Left lung (tissue), 10 donors: Measurements from ENCODE around the gene DIPK1C. TPM values are rescaled to one million over a fixed set of nuclear protein-coding genes. Genes with fewer than 3 reads are reported as not detected.

Experiments
- ATAC-seq: fragments of 200-7000 bp; cut with Tn5 transposase; one replicate; pipeline ENCODE4 v1.9.1; 2020; ENCODE audit warnings: moderate library complexity
- DNase-seq, 4 donors: peaks; one replicate each; pipeline ENCODE4 v3.0.0-alpha.2; 2013 to 2020
- H3K27ac ChIP-seq, 2 donors: fragments of 200-600 bp; sonication (generic) in 1 of 2; one replicate each; pipeline versions ENCODE4 v1.5.0 to v1.8.0; 2020 to 2021
- H3K27me3 ChIP-seq, 2 donors: fragments of 200-600 bp; sonication (generic) in 1 of 2; one replicate each; pipeline versions ENCODE4 v1.5.0 to v1.8.0; 2020 to 2021
- H3K36me3 ChIP-seq, 2 donors: fragments of 200-600 bp; sonication (generic) in 1 of 2; one replicate each; pipeline versions ENCODE4 v1.5.0 to v1.8.0; 2020 to 2021
- H3K4me1 ChIP-seq, 2 donors: fragments of 200-600 bp; one replicate each; pipeline ENCODE4 v1.8.0; 2021
- H3K4me3 ChIP-seq, 2 donors: fragments of 200-600 bp; sonication (generic) in 1 of 2; one replicate each; pipeline versions ENCODE4 v1.5.0 to v1.8.0; 2020 to 2021; ENCODE audit warnings: mild to moderate bottlenecking in 1 of 2
- H3K9me3 ChIP-seq, 2 donors: fragments of 200-600 bp; sonication (generic) in 1 of 2; one replicate each; pipeline versions ENCODE4 v1.5.0 to v1.8.0; 2020 to 2021
- intact Hi-C, 2 donors: fragments of 100-400 bp; cut with DNase I; formaldehyde crosslinking; loops; one replicate each; pipeline versions ENCODE4 v1.11.2 to v1.14.2; 2022
- polyA plus RNA-seq, 6 donors: library from polyadenylated mRNA; unstranded; fragments of 120-200 nt; gene quantifications; one replicate each; pipeline ENCODE4 v1.2.1, GENCODE V29; 2013; ENCODE audit not compliant: insufficient read length in 6 of 6
- total RNA-seq, 2 donors: library from RNA; stranded (reverse); fragmentation: NEBNext Ultra II Directional; extraction: Animal tissue kit (Norgen Biotek cat#: 25700); gene quantifications; one replicate each; pipeline ENCODE4 v1.2.1, GENCODE V29; 2021
- TF ChIP-seq, protein P1 (sequence below), 2 donors: fragments of 200-600 bp; sonication (generic) in 1 of 2; IDR thresholded peaks; one replicate each; pipeline versions ENCODE4 v1.5.0 to v1.8.0; 2021; ENCODE audit warnings: antibody characterized with exemption in 2 of 2
- donor health status: DM: no; HTN: yes; CAD: no.
- donor health status: DM: no; HTN: no; CAD: no.

The DIPK1C gene
- total and polyA plus RNA-seq, 8 donors, result 0.09 to 0.31 (median 0.21) TPM; not detected in 3

DNA sequence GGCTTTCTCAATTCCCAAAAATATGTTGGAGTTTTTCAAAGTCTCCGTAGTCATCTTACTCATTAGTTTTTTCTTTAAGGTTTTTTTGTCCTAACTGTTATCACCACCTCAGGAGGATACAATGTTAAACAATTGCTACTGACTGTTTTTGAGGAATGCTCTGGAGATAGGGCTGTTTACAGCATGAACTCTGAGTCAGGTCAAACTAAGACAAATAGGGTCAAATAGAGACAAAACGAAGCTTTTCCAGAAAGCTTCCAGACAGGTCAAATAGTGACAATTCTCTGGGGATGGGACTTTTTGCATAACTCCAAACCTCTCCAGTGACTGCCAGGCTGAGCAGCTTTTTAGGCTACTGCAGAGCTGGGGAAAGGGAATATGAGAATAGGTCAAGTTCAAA is 15.2 kb upstream of the DIPK1C start:
- Histone ChIP-seq H3K9me3 (peaks cover 0 to 8% of the 10 kb centered on the region in 2 donors), H3K27ac (no peak overlapping the region), H3K27me3 (no peaks in the 10 kb centered on the region), H3K36me3 (no peaks in the 10 kb centered on the region), H3K4me1 (no peaks in the 10 kb centered on the region), H3K4me3 (no peak overlapping the region)
- TF ChIP-seq, protein P1, sequence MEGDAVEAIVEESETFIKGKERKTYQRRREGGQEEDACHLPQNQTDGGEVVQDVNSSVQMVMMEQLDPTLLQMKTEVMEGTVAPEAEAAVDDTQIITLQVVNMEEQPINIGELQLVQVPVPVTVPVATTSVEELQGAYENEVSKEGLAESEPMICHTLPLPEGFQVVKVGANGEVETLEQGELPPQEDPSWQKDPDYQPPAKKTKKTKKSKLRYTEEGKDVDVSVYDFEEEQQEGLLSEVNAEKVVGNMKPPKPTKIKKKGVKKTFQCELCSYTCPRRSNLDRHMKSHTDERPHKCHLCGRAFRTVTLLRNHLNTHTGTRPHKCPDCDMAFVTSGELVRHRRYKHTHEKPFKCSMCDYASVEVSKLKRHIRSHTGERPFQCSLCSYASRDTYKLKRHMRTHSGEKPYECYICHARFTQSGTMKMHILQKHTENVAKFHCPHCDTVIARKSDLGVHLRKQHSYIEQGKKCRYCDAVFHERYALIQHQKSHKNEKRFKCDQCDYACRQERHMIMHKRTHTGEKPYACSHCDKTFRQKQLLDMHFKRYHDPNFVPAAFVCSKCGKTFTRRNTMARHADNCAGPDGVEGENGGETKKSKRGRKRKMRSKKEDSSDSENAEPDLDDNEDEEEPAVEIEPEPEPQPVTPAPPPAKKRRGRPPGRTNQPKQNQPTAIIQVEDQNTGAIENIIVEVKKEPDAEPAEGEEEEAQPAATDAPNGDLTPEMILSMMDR (IDR thresholded peaks at IDR 0.05), result no peak
- no peak for ATAC-seq
- DNase-seq, result no peak
- intact Hi-C loops, result loop anchor here in 1 of 2 donors (5.0 kb wide), 1 partner anchor 120 kb away; no protein-coding TSS in a partner anchor

DNA sequence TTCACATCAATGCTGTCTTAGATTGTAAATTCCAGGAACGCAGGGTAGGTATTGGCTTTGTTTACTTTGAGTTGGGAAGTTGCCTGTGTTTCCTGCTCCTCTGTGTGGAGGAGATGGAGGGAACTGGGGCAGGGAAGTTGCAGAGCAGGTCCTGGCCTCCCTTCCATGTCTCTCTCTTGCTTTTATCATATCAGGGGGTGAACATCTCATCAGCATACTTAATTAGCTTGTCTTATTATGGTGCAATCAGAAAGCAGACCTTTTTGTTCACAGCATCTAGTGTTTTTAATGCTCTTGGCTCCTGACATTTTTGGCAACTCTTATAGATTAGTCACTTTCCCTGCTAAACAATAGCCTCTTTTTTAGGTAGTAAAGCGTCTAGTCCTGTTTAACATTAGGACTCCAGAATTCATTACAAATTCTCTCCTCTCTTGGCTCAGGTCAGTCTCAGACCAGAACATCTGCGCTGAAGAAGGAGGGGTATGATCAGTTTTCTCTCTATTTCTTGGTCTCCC is 11.5 kb upstream of the DIPK1C start:
- DNase-seq, result no peak
- H3K4me3 ChIP-seq, result no peak overlapping the region
- no peak overlapping the region for H3K27ac ChIP-seq
- intact Hi-C loops, result no loop called here
- no peaks in the 10 kb centered on the region for H3K4me1 ChIP-seq
- peaks cover 0 to 8% of the 10 kb centered on the region in 2 donors for H3K9me3 ChIP-seq
- no peaks in the 10 kb centered on the region for H3K27me3 ChIP-seq
- no peaks in the 10 kb centered on the region for H3K36me3 ChIP-seq
- TF ChIP-seq, protein P1 (IDR thresholded peaks at IDR 0.05), result no peak
- ATAC-seq, result no peak

DNA sequence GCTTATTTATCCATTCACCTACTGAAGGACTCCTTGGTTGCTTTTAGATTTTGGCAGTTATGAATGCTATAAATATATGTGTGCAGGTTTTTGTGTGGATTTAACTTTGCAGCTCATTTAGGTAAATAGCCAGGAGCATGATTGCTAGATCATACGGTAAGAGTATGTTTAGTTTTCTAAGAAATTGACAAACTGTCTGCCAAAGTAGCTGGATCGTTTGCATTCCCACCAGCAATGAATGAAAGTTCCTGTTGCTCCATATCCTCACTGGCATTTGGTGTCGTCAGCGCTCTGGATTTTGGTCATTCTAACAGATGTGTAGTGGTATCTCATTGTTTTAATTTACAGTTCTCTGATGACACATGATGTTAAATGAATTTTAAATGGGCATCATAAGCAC is 8.7 kb upstream of the DIPK1C start:
- Histone ChIP-seq H3K27ac (no peak overlapping the region), H3K4me1 (no peaks in the 10 kb centered on the region), H3K4me3 (no peak overlapping the region), H3K27me3 (no peaks in the 10 kb centered on the region), H3K36me3 (no peaks in the 10 kb centered on the region), H3K9me3 (peaks cover 0 to 8% of the 10 kb centered on the region in 2 donors)
- ATAC-seq (no peak), DNase-seq (no peak)
- intact Hi-C loops, result no loop called here
- TF ChIP-seq, protein P1 (IDR thresholded peaks at IDR 0.05), result no peak

GRCh38 chr18:74463983-74464382 is 6.9 kb upstream of the DIPK1C start:
- Histone ChIP-seq H3K27ac (no peak overlapping the region), H3K4me1 (no peaks in the 10 kb centered on the region), H3K27me3 (peaks cover 0 to 10% of the 10 kb centered on the region in 2 donors), H3K4me3 (no peak overlapping the region), H3K9me3 (no peaks in the 10 kb centered on the region), H3K36me3 (no peaks in the 10 kb centered on the region)
- TF ChIP-seq, protein P1 (IDR thresholded peaks at IDR 0.05), result no peak
- ATAC-seq (no peak), DNase-seq (no peak)
- intact Hi-C loops, result no loop called here

- intact Hi-C loops, result no loop called here
- TF ChIP-seq, protein P1 (IDR thresholded peaks at IDR 0.05), result no peak
- Histone ChIP-seq H3K27ac (no peak overlapping the region), H3K9me3 (no peaks in the 10 kb centered on the region), H3K4me3 (no peak overlapping the region), H3K27me3 (peaks cover under 1 to 17% of the 10 kb centered on the region in 2 donors), H3K4me1 (no peaks in the 10 kb centered on the region), H3K36me3 (no peaks in the 10 kb centered on the region)
- DNase-seq, result peak in 1 of 4 donors; percentile 53
- no peak for ATAC-seq
Measured at GRCh38 chr18:74463254-74463653, 6.1 kb upstream of the DIPK1C start.
